Tibial nerve (tissue), 3 donors: ENCODE data around the gene ZNF211.

Experiments used
- CTCF ChIP-seq, 5 experiments: fragments of 200-600 bp in 3 of 5; fragments of 450-650 bp in 2 of 5; sonication (generic) in 3 of 5; IDR thresholded peaks; one replicate each; pipeline ENCODE4 v1.5.1; 2016 to 2019; ENCODE audit warnings: antibody characterized with exemption in 5 of 5, mild to moderate bottlenecking in 3 of 5, moderate library complexity in 2 of 5
- POLR2A ChIP-seq, 2 donors: fragments of 450-650 bp; IDR thresholded peaks; one replicate each; pipeline ENCODE4 v1.6.1; 2017; ENCODE audit warnings: antibody characterized with exemption in 2 of 2, mild to moderate bottlenecking in 2 of 2, moderate library complexity in 2 of 2

- TF ChIP-seq CTCF (IDR thresholded peaks at IDR 0.05) (no peak), POLR2A (IDR thresholded peaks at IDR 0.05) (no peak)
Measured at GRCh38 chr19:57667228-57667627, 34.3 kb downstream of the ZNF211 start.
